GM12878 (cell line): ENCODE data around the gene NINL. TPM values are rescaled to one million over a fixed set of nuclear protein-coding genes. Genes with fewer than 3 reads are reported as not detected.

Experiments
- ATAC-seq: fragments of 200-7000 bp; cut with Tn5 transposase; 3 replicates; pipeline ENCODE4 v1.9.1; 2020; ENCODE audit warnings: mild to moderate bottlenecking, moderate library complexity
- BruUV-seq: library from RNA; stranded (reverse); fragments of 400-500 nt; replicated peaks from 2 replicates; lab custom pipeline; 2021; lab: Mats Ljungman, UMichigan
- CTCF ChIA-PET: fragments of 300-600 bp; sonication (Branson Sonifier 250); formaldehyde crosslinking; extraction: SDS; loops from one replicate; lab custom pipeline; 2021; ENCODE audit warnings: inconsistent platforms; lab: Yijun Ruan, JAX
- POLR2A ChIA-PET: fragments of 350-600 bp; formaldehyde crosslinking; extraction: SDS; loops from one replicate; lab custom pipeline; 2021; ENCODE audit warnings: inconsistent platforms; lab: Charles Lee
- RAD21 ChIA-PET: fragments of 300-600 bp; sonication (Branson Sonifier 250); formaldehyde crosslinking; loops from one replicate; lab custom pipeline; 2023; ENCODE audit warnings: antibody characterized with exemption; ENCODE audit not compliant: unreplicated experiment; lab: Charles Lee
- SMC1A ChIA-PET: fragments of 300-600 bp; sonication (Branson Sonifier 250); formaldehyde crosslinking; loops from one replicate; lab custom pipeline; 2023; ENCODE audit not compliant: unreplicated experiment, uncharacterized antibody; lab: Charles Lee
- DNase-seq: peaks from one replicate; pipeline ENCODE4 v3.0.0-alpha.2; 2011; ENCODE audit warnings: low read depth, low spot score
- FAIRE-seq: peaks from 3 replicates; lab custom pipeline; 2011; peaks lifted over from hg19 to GRCh38; lab: Jason Lieb, UNC
- H2AFZ ChIP-seq: 2 replicates; pipeline ENCODE4 v1.6.0; 2011; ENCODE audit warnings: low read depth, low read length, control low read depth; ENCODE audit not compliant: control insufficient read depth
- H3K27ac ChIP-seq: 2 replicates; pipeline ENCODE4 v1.5.1; 2011; ENCODE audit warnings: control low read depth; ENCODE audit not compliant: control insufficient read depth, insufficient read depth
- H3K27me3 ChIP-seq, 2 experiments: replicated peaks in 1 of 2; 2 replicates each; pipeline versions ENCODE4 v1.6.0 to v1.6.1; 2011; ENCODE audit warnings: low read length in 1 of 2; ENCODE audit not compliant: control insufficient read depth in 2 of 2, insufficient read depth in 2 of 2
- H3K36me3 ChIP-seq, 2 experiments: 2 replicates each; pipeline ENCODE4 v1.5.1; 2011; ENCODE audit warnings: low read length in 1 of 2; ENCODE audit not compliant: control insufficient read depth in 2 of 2, insufficient read depth in 2 of 2
- H3K4me1 ChIP-seq: 2 replicates; pipeline ENCODE4 v1.6.1; 2011; ENCODE audit warnings: mild to moderate bottlenecking, low read length, moderate library complexity, mixed read lengths; ENCODE audit not compliant: control insufficient read depth, insufficient read depth
- H3K4me2 ChIP-seq: 2 replicates; pipeline ENCODE4 v1.6.0; 2011; ENCODE audit warnings: control low read depth; ENCODE audit not compliant: control insufficient read depth, insufficient read depth
- H3K4me3 ChIP-seq: fragments of 200-600 bp; sonication (generic); 2 replicates; pipeline ENCODE4 v1.5.1; 2016
- H3K79me2 ChIP-seq: 2 replicates; pipeline ENCODE4 v1.6.0; 2011; ENCODE audit warnings: low read length; ENCODE audit not compliant: control insufficient read depth, insufficient read depth
- H3K9ac ChIP-seq: 2 replicates; pipeline ENCODE4 v1.8.0; 2011; ENCODE audit warnings: low read length, control low read depth, mixed read lengths; ENCODE audit not compliant: control insufficient read depth, insufficient read depth
- H3K9me3 ChIP-seq: replicated peaks from 3 replicates; pipeline ENCODE4 v1.5.1; 2011; ENCODE audit warnings: mild to moderate bottlenecking, low read length; ENCODE audit not compliant: control insufficient read depth, insufficient read depth
- H4K20me1 ChIP-seq: 2 replicates; pipeline ENCODE4 v1.6.0; 2011; ENCODE audit not compliant: control insufficient read depth, insufficient read depth
- BCL11A ChIP-seq: IDR thresholded peaks from 2 replicates; pipeline ENCODE4 v1.6.1; 2011; ENCODE audit warnings: low read depth, low read length
- BRCA1 ChIP-seq: IDR thresholded peaks from 2 replicates; pipeline ENCODE4 v1.6.1; 2011; ENCODE audit warnings: low read depth, low read length, improper control_type of control experiment
- KDM1A ChIP-seq: fragments of 200-600 bp; sonication (generic); IDR thresholded peaks from 2 replicates; pipeline ENCODE4 v1.6.1; 2016; ENCODE audit warnings: borderline replicate concordance
- MTA3 ChIP-seq: IDR thresholded peaks from 2 replicates; pipeline ENCODE4 v1.6.1; 2012; ENCODE audit warnings: low read length, inconsistent platforms, borderline replicate concordance
- NFIC ChIP-seq: IDR thresholded peaks from 2 replicates; pipeline ENCODE4 v1.6.1; 2012; ENCODE audit warnings: low read depth, mild to moderate bottlenecking, inconsistent platforms, low read length, moderate library complexity
- PAX5 ChIP-seq: IDR thresholded peaks from 2 replicates; pipeline ENCODE4 v1.6.1; 2011; ENCODE audit warnings: low read depth, low read length, borderline replicate concordance
- PAX8 ChIP-seq: fragments of 450-650 bp; IDR thresholded peaks from 2 replicates; pipeline ENCODE4 v1.6.1; 2017; ENCODE audit warnings: mild to moderate bottlenecking, moderate library complexity
- PKNOX1 ChIP-seq: fragments of 450-650 bp; IDR thresholded peaks from 2 replicates; pipeline ENCODE4 v1.6.1; 2016; ENCODE audit warnings: mild to moderate bottlenecking
- in situ Hi-C: fragments of 300-500 bp; cut with MboI; formaldehyde crosslinking; loops from 9 replicates; pipeline ENCODE4 v1.14.3; 2018; ENCODE audit warnings: mixed read lengths
- intact Hi-C: fragments of 100-400 bp; cut with micrococcal nuclease; formaldehyde crosslinking; loops from one replicate; pipeline ENCODE4 v1.14.2; 2022; ENCODE audit not compliant: unreplicated experiment
- polyA plus RNA-seq, 11 experiments: library from polyadenylated mRNA; depleted of rRNA in 4 of 11; unstranded in 6 of 11; stranded (reverse) in 5 of 11; fragments of >200 nt; fragmentation: Nextera tagmentation in 4 of 11; fragmentation: Illumina TruSeq in 1 of 11; extraction: Ambion mirVana in 4 of 11; extraction: Trizol in 1 of 11; gene quantifications; 1 replicate in 1 of 11; 2 replicates in 10 of 11; pipeline versions ENCODE4 v1.2.1 to v1.2.3, GENCODE V29; 2011 to 2016; ENCODE audit warnings: inconsistent platforms in 2 of 11, missing spikeins in 2 of 11, low read depth in 1 of 11
- total RNA-seq, 4 experiments: library from RNA; depleted of rRNA in 3 of 4; stranded (reverse); fragments of >200 nt in 3 of 4; fragmentation: Illumina TruSeq in 1 of 4; extraction: Trizol in 1 of 4; gene quantifications; 2 replicates each; pipeline versions ENCODE4 v1.2.1 to v1.2.3, GENCODE V29; 2013 to 2021

The NINL gene
- total and polyA plus RNA-seq, 10 of the 15 experiments (the other 5 are each of a cell fraction or from before 2014, with no cell fraction given), result 0.04 to 0.77 (median 0.23) TPM; not detected in 1

GRCh38 chr20:25421102-25421501 is 164.2 kb downstream of the NINL start:
- ChIA-PET SMC1A (no interaction called here), POLR2A (no interaction called here), RAD21 (no interaction called here), CTCF (interaction anchor here (1.0 kb wide), 1 partner anchor 13 kb away, joined by 3 read pairs; no protein-coding TSS in a partner anchor)
- Histone ChIP-seq H3K27me3 (no peaks in the 10 kb centered on the region), H3K4me1 (no peaks in the 10 kb centered on the region), H4K20me1 (no peaks in the 10 kb centered on the region), H3K9me3 (no peaks in the 10 kb centered on the region), H3K4me2 (no peak overlapping the region), H3K27ac (no peak overlapping the region), H2AFZ (no peak overlapping the region), H3K36me3 (peaks cover 0 to 13% of the 10 kb centered on the region in 2 experiments; a peak in 3 of 4 replicates), H3K9ac (no peak overlapping the region), H3K4me3 (no peak overlapping the region), H3K79me2 (no peaks in the 10 kb centered on the region)
- DNase-seq (no peak), ATAC-seq (no peak), FAIRE-seq (no peak)
- in situ Hi-C loops (no loop called here), intact Hi-C loops (no loop called here)
- TF ChIP-seq PAX5 (no peak), PAX8 (no peak), BCL11A (no peak), KDM1A (no peak), MTA3 (no peak), NFIC (no peak), BRCA1 (no peak), PKNOX1 (no peak)
- BruUV-seq, result no TSS peak
